Suppressor macrophage (primary cell): ENCODE data around the gene CLMP.
"Not testable (repeated sequence)": the region's sequence is repeated elsewhere in the genome, so short reads cannot be mapped to it uniquely, and the experiment has no call there.

Experiments
- DNase-seq, 4 experiments: peaks; one replicate each; pipeline ENCODE4 v3.0.0-alpha.2; 2020 to 2022

The CLMP gene

GRCh38 chr11:123132881-123133280 lies 62.2 kb downstream of the CLMP start:
- DNase-seq, result no peak

- peak; percentile 72 to 90 (median 86) for DNase-seq
These were observed 62.8 kb downstream of the CLMP start for GRCh38 chr11:123132034-123132766.

- DNase-seq, result no peak
These were observed 65.1 kb downstream of the CLMP start for GRCh38 chr11:123129920-123130319.

- no peak for DNase-seq
These were observed 69.9 kb downstream of the CLMP start for GRCh38 chr11:123125169-123125568.

GRCh38 chr11:123122852-123123251 lies 72.2 kb downstream of the CLMP start:
- no peak for DNase-seq

- peak in 3 of 4 experiments; percentile 17 to 34 (median 25) for DNase-seq
These were observed 72.7 kb downstream of the CLMP start for GRCh38 chr11:123122341-123122740.

GRCh38 chr11:123116486-123116885 lies 78.6 kb downstream of the CLMP start:
- peak in 2 of 4 experiments; percentile 4 to 5 for DNase-seq

GRCh38 chr11:123111465-123111864 lies 83.6 kb downstream of the CLMP start:
- DNase-seq, result peak; percentile 40 to 80 (median 57)

GRCh38 chr11:123110397-123110796 lies 84.7 kb downstream of the CLMP start:
- no peak for DNase-seq

GRCh38 chr11:123107945-123108495 lies 87.0 kb downstream of the CLMP start:
- no peak for DNase-seq

- no peak for DNase-seq
These were observed 90.4 kb downstream of the CLMP start for GRCh38 chr11:123104697-123105096.

GRCh38 chr11:123103326-123103980 lies 91.6 kb downstream of the CLMP start:
- DNase-seq, result peak; percentile 64 to 75 (median 68)

GRCh38 chr11:123100379-123101085 lies 94.5 kb downstream of the CLMP start:
- DNase-seq, result no peak

- DNase-seq, result no peak
These were observed 96.1 kb downstream of the CLMP start for GRCh38 chr11:123098990-123099389.

- DNase-seq, result no peak
These were observed 101.3 kb downstream of the CLMP start for GRCh38 chr11:123093739-123094138.

GRCh38 chr11:123091506-123091905 lies 103.5 kb downstream of the CLMP start:
- DNase-seq, result no peak

- DNase-seq, result not testable (repeated sequence)
These were observed 104.9 kb downstream of the CLMP start for GRCh38 chr11:123090168-123090567.

- not testable (repeated sequence) for DNase-seq
These were observed 106.2 kb downstream of the CLMP start for GRCh38 chr11:123088896-123089295.

- not testable (repeated sequence) for DNase-seq
These were observed 107.4 kb downstream of the CLMP start for GRCh38 chr11:123087657-123088056.

GRCh38 chr11:123086305-123086704 lies 108.7 kb downstream of the CLMP start:
- no peak for DNase-seq

- no peak for DNase-seq
These were observed 109.6 kb downstream of the CLMP start for GRCh38 chr11:123085497-123085896.

- DNase-seq, result no peak
These were observed 110.6 kb downstream of the CLMP start for GRCh38 chr11:123084454-123084853.

- peak; percentile 85 to 90 (median 87) for DNase-seq
These were observed 111.4 kb downstream of the CLMP start for GRCh38 chr11:123083623-123084029.
